ENCODE results near the gene TSPAN33. TPM values are rescaled to one million over a fixed set of nuclear protein-coding genes. Genes with fewer than 3 reads are reported as not detected.

Gene TSPAN33
- total and polyA plus RNA-seq, 10 of the 15 experiments (the other 5 are each of a cell fraction or from before 2014, with no cell fraction given), result 12.0 to 123 (median 86.3) TPM

DNA sequence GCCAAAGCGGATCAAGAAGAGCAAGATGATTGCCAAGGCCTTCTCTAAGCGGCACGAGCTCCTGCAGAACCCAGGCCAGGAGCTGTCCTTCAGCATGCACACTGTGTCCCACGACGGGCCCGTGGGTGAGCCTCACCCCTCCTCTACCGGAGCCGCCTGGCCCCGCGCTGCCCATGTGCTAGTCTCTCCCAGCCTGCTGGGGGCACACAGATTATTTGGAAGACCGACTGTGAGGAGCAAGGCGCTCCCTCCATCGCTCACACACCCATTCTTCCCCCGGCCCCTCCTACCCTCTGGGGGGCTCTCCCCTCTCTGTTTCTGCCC is 66.4 kb downstream of the TSPAN33 start:
- SMC1A ChIA-PET (ENCODE audit: uncharacterized antibody, unreplicated experiment), result interaction anchor here (0.6 to 5.8 kb wide), 17 partner anchors 11 to 582 kb away, joined by 3 to 70 read pairs (median 4); partner anchors contain the start of genes ATP6V1F and TSPAN33
- no peaks in the 10 kb centered on the region for H3K9me3 ChIP-seq (replicated peaks; ENCODE audit: control insufficient read depth, insufficient read depth, low read length)
- H3K4me2 ChIP-seq (ENCODE audit: control insufficient read depth, insufficient read depth), result no peak overlapping the region
- DNase-seq (ENCODE audit: low read depth, low spot score) (no peak), ATAC-seq (no peak), FAIRE-seq (no peak)
- H3K79me2 ChIP-seq (ENCODE audit: control insufficient read depth, insufficient read depth, low read length), result no peaks in the 10 kb centered on the region
- CTCF ChIA-PET, result interaction anchor here (0.6 to 9.6 kb wide), 25 partner anchors 20 to 784 kb away, joined by 3 to 109 read pairs (median 4); no protein-coding TSS in a partner anchor
- no peak overlapping the region for H3K4me3 ChIP-seq
- H3K9ac ChIP-seq (ENCODE audit: control insufficient read depth, insufficient read depth, low read length), result no peak overlapping the region
- intact Hi-C loops (cut with micrococcal nuclease; ENCODE audit: unreplicated experiment) (loop anchor here (1.0 to 10.0 kb wide), 4 partner anchors 48 to 307 kb away; no protein-coding TSS in a partner anchor), in situ Hi-C loops (cut with MboI) (loop anchor here (5.0 kb wide), 1 partner anchor 304 kb away; no protein-coding TSS in a partner anchor)
- no peaks in the 10 kb centered on the region for H4K20me1 ChIP-seq (ENCODE audit: control insufficient read depth, insufficient read depth)
- POLR2A ChIA-PET, result no interaction called here
- no peak overlapping the region for H2AFZ ChIP-seq (ENCODE audit: control insufficient read depth, low read depth, low read length)
- no peaks in the 10 kb centered on the region for H3K27me3 ChIP-seq (replicated peaks in 1 of 2; ENCODE audit: control insufficient read depth in 2 of 2, insufficient read depth in 2 of 2, low read length in 1 of 2)
- no TSS peak for BruUV-seq (replicated peaks)
- 0 out of 2 replicates have a peak, but pooled peaks have one; percentile 1 for TF ChIP-seq IKZF1 (conservative IDR thresholded peaks at IDR 0.05)
- TF ChIP-seq CBX3 (IDR thresholded peaks at IDR 0.05; ENCODE audit: borderline replicate concordance, low read depth), result no peak
- TF ChIP-seq, protein P1, sequence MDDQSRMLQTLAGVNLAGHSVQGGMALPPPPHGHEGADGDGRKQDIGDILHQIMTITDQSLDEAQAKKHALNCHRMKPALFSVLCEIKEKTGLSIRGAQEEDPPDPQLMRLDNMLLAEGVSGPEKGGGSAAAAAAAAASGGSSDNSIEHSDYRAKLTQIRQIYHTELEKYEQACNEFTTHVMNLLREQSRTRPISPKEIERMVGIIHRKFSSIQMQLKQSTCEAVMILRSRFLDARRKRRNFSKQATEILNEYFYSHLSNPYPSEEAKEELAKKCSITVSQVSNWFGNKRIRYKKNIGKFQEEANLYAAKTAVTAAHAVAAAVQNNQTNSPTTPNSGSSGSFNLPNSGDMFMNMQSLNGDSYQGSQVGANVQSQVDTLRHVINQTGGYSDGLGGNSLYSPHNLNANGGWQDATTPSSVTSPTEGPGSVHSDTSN (IDR thresholded peaks at IDR 0.05; ENCODE audit: insufficient replicate concordance, low read depth, low read length), result no peak
- no peak for TF ChIP-seq ZNF24 (IDR thresholded peaks at IDR 0.05)
- no peak for TF ChIP-seq NR2C2 (IDR thresholded peaks at IDR 0.05; ENCODE audit: borderline replicate concordance, control insufficient read depth, insufficient read length, low read depth)
- no peak for TF ChIP-seq RB1 (IDR thresholded peaks at IDR 0.05; ENCODE audit: borderline replicate concordance)
- TF ChIP-seq, protein P2, sequence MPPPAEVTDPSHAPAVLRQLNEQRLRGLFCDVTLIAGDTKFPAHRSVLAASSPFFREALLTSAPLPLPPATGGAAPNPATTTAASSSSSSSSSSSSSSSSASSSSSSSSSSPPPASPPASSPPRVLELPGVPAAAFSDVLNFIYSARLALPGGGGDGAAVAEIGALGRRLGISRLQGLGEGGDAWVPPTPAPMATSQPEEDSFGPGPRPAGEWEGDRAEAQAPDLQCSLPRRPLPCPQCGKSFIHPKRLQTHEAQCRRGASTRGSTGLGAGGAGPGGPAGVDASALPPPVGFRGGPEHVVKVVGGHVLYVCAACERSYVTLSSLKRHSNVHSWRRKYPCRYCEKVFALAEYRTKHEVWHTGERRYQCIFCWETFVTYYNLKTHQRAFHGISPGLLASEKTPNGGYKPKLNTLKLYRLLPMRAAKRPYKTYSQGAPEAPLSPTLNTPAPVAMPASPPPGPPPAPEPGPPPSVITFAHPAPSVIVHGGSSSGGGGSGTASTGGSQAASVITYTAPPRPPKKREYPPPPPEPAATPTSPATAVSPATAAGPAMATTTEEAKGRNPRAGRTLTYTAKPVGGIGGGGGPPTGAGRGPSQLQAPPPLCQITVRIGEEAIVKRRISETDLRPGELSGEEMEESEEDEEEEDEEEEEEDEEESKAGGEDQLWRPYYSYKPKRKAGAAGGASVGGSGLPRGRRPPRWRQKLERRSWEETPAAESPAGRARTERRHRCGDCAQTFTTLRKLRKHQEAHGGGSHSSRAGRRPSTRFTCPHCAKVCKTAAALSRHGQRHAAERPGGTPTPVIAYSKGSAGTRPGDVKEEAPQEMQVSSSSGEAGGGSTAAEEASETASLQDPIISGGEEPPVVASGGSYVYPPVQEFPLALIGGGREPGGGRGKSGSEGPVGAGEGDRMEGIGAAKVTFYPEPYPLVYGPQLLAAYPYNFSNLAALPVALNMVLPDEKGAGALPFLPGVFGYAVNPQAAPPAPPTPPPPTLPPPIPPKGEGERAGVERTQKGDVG (CRISPR knock-in tag; IDR thresholded peaks at IDR 0.05), result no peak
- TF ChIP-seq, protein P3, sequence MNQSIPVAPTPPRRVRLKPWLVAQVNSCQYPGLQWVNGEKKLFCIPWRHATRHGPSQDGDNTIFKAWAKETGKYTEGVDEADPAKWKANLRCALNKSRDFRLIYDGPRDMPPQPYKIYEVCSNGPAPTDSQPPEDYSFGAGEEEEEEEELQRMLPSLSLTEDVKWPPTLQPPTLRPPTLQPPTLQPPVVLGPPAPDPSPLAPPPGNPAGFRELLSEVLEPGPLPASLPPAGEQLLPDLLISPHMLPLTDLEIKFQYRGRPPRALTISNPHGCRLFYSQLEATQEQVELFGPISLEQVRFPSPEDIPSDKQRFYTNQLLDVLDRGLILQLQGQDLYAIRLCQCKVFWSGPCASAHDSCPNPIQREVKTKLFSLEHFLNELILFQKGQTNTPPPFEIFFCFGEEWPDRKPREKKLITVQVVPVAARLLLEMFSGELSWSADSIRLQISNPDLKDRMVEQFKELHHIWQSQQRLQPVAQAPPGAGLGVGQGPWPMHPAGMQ (IDR thresholded peaks at IDR 0.05; ENCODE audit: borderline replicate concordance), result no peak
- TF ChIP-seq TCF7 (IDR thresholded peaks at IDR 0.05; ENCODE audit: borderline replicate concordance), result no peak
- H3K27ac ChIP-seq (ENCODE audit: control insufficient read depth, insufficient read depth), result no peak overlapping the region
- 76% methylated on average over 14 of the region's 14 CpGs for WGBS (ENCODE audit: insufficient coverage, insufficient replicate concordance, low lambda C conversion rate, missing lambda C conversion rate)
- no peaks in the 10 kb centered on the region for H3K4me1 ChIP-seq (ENCODE audit: control insufficient read depth, insufficient read depth, low read length)
- RAD21 ChIA-PET (ENCODE audit: unreplicated experiment), result interaction anchor here (0.6 to 7.3 kb wide), 14 partner anchors 25 to 784 kb away, joined by 3 to 67 read pairs (median 5); no protein-coding TSS in a partner anchor
- peaks cover 0 to 3% of the 10 kb centered on the region in 2 experiments; a peak in 1 of 4 replicates for H3K36me3 ChIP-seq (ENCODE audit: control insufficient read depth in 2 of 2, insufficient read depth in 2 of 2, low read length in 1 of 2)

Data from GM12878 (cell line).